ENCODE data around the gene POC1B.

DNA sequence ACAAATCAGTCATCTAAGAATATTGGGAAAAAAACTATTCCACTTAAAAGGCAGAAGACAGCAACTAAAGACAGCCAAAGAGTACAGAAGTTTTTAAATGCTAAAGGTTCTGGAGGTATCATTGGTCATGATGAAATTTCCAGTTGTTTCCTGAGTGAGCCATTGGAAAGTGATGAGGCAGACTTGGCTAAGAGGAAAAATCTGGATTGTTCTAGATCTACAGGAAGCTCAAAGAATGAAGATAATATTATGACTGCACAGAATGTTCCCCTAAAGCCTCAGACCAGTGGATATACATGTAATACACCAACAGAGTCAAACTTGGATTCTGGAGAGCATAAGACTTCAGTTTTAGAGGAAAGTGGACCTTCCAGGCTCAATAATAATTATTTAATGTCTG lies 24.1 kb downstream of the POC1B start:
- TF ChIP-seq EZH2 (IDR thresholded peaks at IDR 0.05) (no peak), POLR2AphosphoS5 (IDR thresholded peaks at IDR 0.05; ENCODE audit: borderline replicate concordance, low read depth, low read length) (no peak), FOXP2 (optimal IDR thresholded peaks at IDR 0.05; ENCODE audit: control extremely low read depth, extremely low read length, insufficient read depth) (no peak)
